Heart right ventricle (tissue), 16 donors: Measurements from ENCODE around the gene DKK3. TPM values are rescaled to one million over a fixed set of nuclear protein-coding genes. Genes with fewer than 3 reads are reported as not detected.

Experiments used
- ATAC-seq, 8 donors: fragments of 200-7000 bp; cut with Tn5 transposase; one replicate each; pipeline ENCODE4 v1.9.1; 2020; ENCODE audit warnings: mild to moderate bottlenecking in 8 of 8, moderate library complexity in 8 of 8, moderate number of reproducible peaks in 1 of 8
- DNase-seq, 2 donors: peaks; one replicate each; pipeline ENCODE4 v3.0.0-alpha.2; 2020
- H3K27ac ChIP-seq, 10 donors: fragments of 200-600 bp; sonication (generic) in 2 of 10; one replicate each; pipeline versions ENCODE4 v1.5.0 to v1.8.0; 2020 to 2022; ENCODE audit warnings: mild to moderate bottlenecking in 3 of 10
- H3K27me3 ChIP-seq, 7 donors: fragments of 200-600 bp; one replicate each; pipeline ENCODE4 v1.8.0; 2021 to 2022; ENCODE audit warnings: mild to moderate bottlenecking in 2 of 7
- H3K36me3 ChIP-seq, 9 donors: fragments of 200-600 bp; sonication (generic) in 1 of 9; one replicate each; pipeline versions ENCODE4 v1.5.0 to v1.8.0; 2020 to 2022; ENCODE audit warnings: mild to moderate bottlenecking in 2 of 9
- H3K4me1 ChIP-seq, 9 donors: fragments of 200-600 bp; sonication (generic) in 1 of 9; one replicate each; pipeline versions ENCODE4 v1.5.0 to v1.8.0; 2020 to 2022; ENCODE audit warnings: mild to moderate bottlenecking in 4 of 9
- H3K4me3 ChIP-seq, 10 donors: fragments of 200-600 bp; sonication (generic) in 2 of 10; one replicate each; pipeline versions ENCODE4 v1.5.0 to v1.8.0; 2020 to 2022; ENCODE audit warnings: mild to moderate bottlenecking in 7 of 10, moderate library complexity in 2 of 10
- H3K9me3 ChIP-seq, 11 donors: fragments of 200-600 bp in 10 of 11; sonication (generic) in 2 of 11; one replicate each; pipeline versions ENCODE4 v1.5.0 to v1.8.0; 2013 to 2022; ENCODE audit warnings: mild to moderate bottlenecking in 2 of 11, control low read depth in 1 of 11, moderate library complexity in 1 of 11
- WGBS, 2 donors: extraction: QIAGEN DNeasy Blood & Tissue Kit; methylation state at CpG; one replicate each; pipeline ENCODE4 v1.1.7; 2013; ENCODE audit warnings: inconsistent platforms in 1 of 2; 5-methylcytosine and 5-hydroxymethylcytosine counted together
- intact Hi-C, 10 donors: fragments of 100-400 bp; cut with DNase I; formaldehyde crosslinking; loops; one replicate each; pipeline versions ENCODE4 v1.11.1 to v1.14.2; 2022
- polyA plus RNA-seq, 2 donors: library from polyadenylated mRNA; stranded (reverse); fragments of 200-250 nt; gene quantifications; one replicate each; pipeline ENCODE4 v1.2.3, GENCODE V29; 2013
- total RNA-seq, 10 donors: library from RNA; stranded (reverse); fragmentation: NEBNext Ultra II Directional in 3 of 10; extraction: Animal tissue kit (Norgen Biotek cat#: 25700) in 3 of 10; gene quantifications; one replicate each; pipeline versions ENCODE4 v1.2.1 to v1.2.4, GENCODE V29; 2021 to 2023
- TF ChIP-seq, protein P1 (sequence below), 9 donors: fragments of 200-600 bp; sonication (generic) in 2 of 9; IDR thresholded peaks; one replicate each; pipeline versions ENCODE4 v1.5.0 to v1.8.0; 2021 to 2022; ENCODE audit warnings: antibody characterized with exemption in 9 of 9, mild to moderate bottlenecking in 5 of 9, moderate library complexity in 1 of 9
- donor health status: Arrhythmogenic right ventricular cardiomyopathy.
- donor health status: ischemic (EF 13 %, LVEDD 7.1; RV severe dilation, severe dysfunction).
- donor health status: healthy with polysubstance abuse.
- donor health status: DM: no; HTN: yes; CAD: no.
- donor health status: DM: no; HTN: no; CAD: no.
- donor health status: ischemic (EF 25% LVEDD 6.9; RV normal size, moderate dysfunction).
- donor health status: ischemic (EF 25% LVEDD 5.7; RV mildly dilated, moderate dysfunction).
- donor health status: healthy.
- donor health status: DM: yes; HTN: yes; CAD: no.
- donor health status: Ischemic cardiomyopathy.
- donor health status: ischemic (EF 35%, LVEDD 5.7; RV mildly dilated, moderate dysfunction).
- donor health status: nonischemic (EF 11% LVEDD 7.7; RV severe dilation, severe dysfunction).
- donor health status: DM: yes; HTN: yes; CAD: no.
- donor health status: PGD.
- donor health status: ischemic (EF 29% LVEDD 5.4; RV normal size, mild dysfunction).
- donor health status: nonischemic (EF 23%, LVEDD 6.1; RV moderate dilation, normal function).

The DKK3 gene
- total and polyA plus RNA-seq, 12 donors: 113 to 1,034 (median 601) TPM

- 67 to 68% methylated on average over 7 of the region's 7 CpGs for WGBS, 2 donors
- no peak for DNase-seq
- TF ChIP-seq, protein P1, sequence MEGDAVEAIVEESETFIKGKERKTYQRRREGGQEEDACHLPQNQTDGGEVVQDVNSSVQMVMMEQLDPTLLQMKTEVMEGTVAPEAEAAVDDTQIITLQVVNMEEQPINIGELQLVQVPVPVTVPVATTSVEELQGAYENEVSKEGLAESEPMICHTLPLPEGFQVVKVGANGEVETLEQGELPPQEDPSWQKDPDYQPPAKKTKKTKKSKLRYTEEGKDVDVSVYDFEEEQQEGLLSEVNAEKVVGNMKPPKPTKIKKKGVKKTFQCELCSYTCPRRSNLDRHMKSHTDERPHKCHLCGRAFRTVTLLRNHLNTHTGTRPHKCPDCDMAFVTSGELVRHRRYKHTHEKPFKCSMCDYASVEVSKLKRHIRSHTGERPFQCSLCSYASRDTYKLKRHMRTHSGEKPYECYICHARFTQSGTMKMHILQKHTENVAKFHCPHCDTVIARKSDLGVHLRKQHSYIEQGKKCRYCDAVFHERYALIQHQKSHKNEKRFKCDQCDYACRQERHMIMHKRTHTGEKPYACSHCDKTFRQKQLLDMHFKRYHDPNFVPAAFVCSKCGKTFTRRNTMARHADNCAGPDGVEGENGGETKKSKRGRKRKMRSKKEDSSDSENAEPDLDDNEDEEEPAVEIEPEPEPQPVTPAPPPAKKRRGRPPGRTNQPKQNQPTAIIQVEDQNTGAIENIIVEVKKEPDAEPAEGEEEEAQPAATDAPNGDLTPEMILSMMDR (IDR thresholded peaks at IDR 0.05): no peak
- Histone ChIP-seq H3K9me3 (no peaks in the 10 kb centered on the region), H3K4me3 (no peak overlapping the region), H3K36me3 (peaks cover 0 to 3% (median 0%) of the 10 kb centered on the region in 9 donors), H3K4me1 (peaks cover 34 to 91% (median 73%) of the 10 kb centered on the region in 9 donors), H3K27ac (peak overlapping the region; percentile 7 to 87 (median 69)), H3K27me3 (no peaks in the 10 kb centered on the region)
- ATAC-seq: peak in 1 of 8 donors; percentile 28
- intact Hi-C loops: no loop called here
Observed at GRCh38 chr11:11988099-11988651, 20.3 kb downstream of the DKK3 start.

- no peaks in the 10 kb centered on the region for H3K9me3 ChIP-seq
- TF ChIP-seq, protein P1 (IDR thresholded peaks at IDR 0.05): peak in 6 of 9 donors; percentile 16 to 37 (median 21)
- WGBS, 2 donors: 87 to 100% methylated on average over 1 of the region's 1 CpG
- DNase-seq: no peak
- H3K27ac ChIP-seq: peak overlapping the region in 8 of 10 donors; percentile 17 to 92 (median 72)
- no peaks in the 10 kb centered on the region for H3K27me3 ChIP-seq
- intact Hi-C loops: no loop called here
- no peak for ATAC-seq
- peaks cover 34 to 91% (median 68%) of the 10 kb centered on the region in 9 donors for H3K4me1 ChIP-seq
- peaks cover 0 to 3% (median 0%) of the 10 kb centered on the region in 9 donors for H3K36me3 ChIP-seq
- no peak overlapping the region for H3K4me3 ChIP-seq
Observed at GRCh38 chr11:11987503-11988022, 20.9 kb downstream of the DKK3 start.

GRCh38 chr11:11985954-11986949 lies 22.2 kb downstream of the DKK3 start:
- Histone ChIP-seq H3K36me3 (peaks cover 0 to 2% (median 0%) of the 10 kb centered on the region in 9 donors), H3K9me3 (no peaks in the 10 kb centered on the region), H3K27ac (peak overlapping the region; percentile 51 to 92 (median 69)), H3K4me3 (no peak overlapping the region), H3K27me3 (no peaks in the 10 kb centered on the region), H3K4me1 (peaks cover 37 to 97% (median 72%) of the 10 kb centered on the region in 9 donors)
- peak in 3 of 8 donors; percentile 7 to 54 (median 23) for ATAC-seq
- TF ChIP-seq, protein P1 (IDR thresholded peaks at IDR 0.05): no peak
- DNase-seq: no peak
- intact Hi-C loops: no loop called here
- 65 to 69% methylated on average over 9 of the region's 9 CpGs for WGBS, 2 donors

DNA sequence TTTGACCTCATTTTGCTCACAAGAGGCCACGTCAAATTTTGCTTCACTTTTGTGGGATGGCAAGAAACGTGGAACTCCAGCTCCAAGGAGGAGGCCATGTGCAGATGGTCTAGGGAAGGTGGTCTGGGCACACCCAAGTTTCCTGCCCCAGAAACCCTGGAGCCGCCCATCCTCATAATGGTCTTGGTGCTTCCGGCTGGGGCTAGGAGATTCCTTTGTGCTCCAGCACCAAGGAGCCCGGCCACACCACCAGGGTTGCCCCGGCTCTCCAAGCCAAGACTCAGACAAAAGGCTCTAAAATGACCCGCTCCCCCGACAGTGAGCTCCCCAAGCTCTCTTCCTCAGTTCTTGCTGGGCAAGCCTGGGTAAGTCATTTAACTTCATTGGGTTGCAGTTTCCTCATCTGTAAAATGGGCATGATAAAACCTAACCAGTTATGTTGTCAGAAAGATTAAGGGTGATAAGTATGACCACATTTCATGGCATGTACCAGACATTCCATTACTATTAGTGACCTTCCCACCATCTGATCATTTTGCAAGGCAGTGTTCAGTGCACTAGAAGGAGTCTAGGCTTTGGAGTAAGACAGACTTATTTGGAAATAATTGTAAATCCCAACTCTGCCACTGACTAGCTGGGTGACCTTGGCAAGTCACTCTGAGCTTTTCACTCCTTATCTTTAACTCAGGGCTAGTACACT lies 23.3 kb downstream of the DKK3 start:
- Histone ChIP-seq H3K9me3 (no peaks in the 10 kb centered on the region), H3K27ac (peak overlapping the region in 9 of 10 donors; percentile 64 to 92 (median 71)), H3K27me3 (no peaks in the 10 kb centered on the region), H3K36me3 (no peaks in the 10 kb centered on the region), H3K4me1 (peaks cover 45 to 99% (median 74%) of the 10 kb centered on the region in 9 donors), H3K4me3 (no peak overlapping the region)
- ATAC-seq (peak in 2 of 8 donors; percentile 4 to 24), DNase-seq (no peak)
- intact Hi-C loops: no loop called here
- TF ChIP-seq, protein P1 (IDR thresholded peaks at IDR 0.05): no peak
- 71 to 78% methylated on average over 8 of the region's 8 CpGs for WGBS, 2 donors
